ENCODE data around the gene MAT2A. TPM values are rescaled to one million over a fixed set of nuclear protein-coding genes. Genes with fewer than 3 reads are reported as not detected.

The MAT2A gene
- total RNA-seq, 1 experiment from 2014 or later: 309 TPM

DNA sequence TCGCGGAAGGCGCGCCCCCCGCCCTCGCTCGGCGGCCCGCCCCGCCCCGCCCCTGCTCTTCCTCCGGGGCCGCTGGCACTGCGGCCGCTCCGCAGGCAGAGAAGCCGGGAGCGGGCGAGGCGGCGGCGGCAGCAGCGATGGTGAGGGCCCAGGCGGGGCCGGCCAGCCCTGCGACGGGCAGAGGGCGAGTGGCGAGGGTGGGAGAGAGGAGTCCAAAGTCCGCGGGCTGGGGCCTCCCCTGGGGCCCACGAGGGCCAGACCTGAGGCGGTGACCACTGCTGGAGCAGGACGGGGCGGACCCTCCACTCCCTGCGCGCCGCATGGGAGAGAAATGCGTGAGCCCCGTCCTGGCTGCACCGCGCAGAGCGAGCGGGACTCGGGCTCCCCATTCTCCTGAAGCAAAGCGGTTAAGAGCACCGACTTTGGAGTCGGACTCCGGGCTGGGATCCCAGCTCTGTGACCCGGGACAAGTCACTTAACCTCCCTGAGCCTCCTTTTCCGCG lies 45.4 kb downstream of the MAT2A start, which contains the start of gene VAMP5:
Gene VAMP5 (plus strand): TSS at position 78 of the 503 bp plus-strand sequence. CDS start 60 bp downstream, at position 138.
- no peaks in the 10 kb centered on the region for H3K9me2 ChIP-seq (replicated peaks; ENCODE audit: low read length)
- no peak within 1 kb of the TSS for H3K4me3 ChIP-seq (ENCODE audit: low read length)
- peak within 1 kb of the TSS; percentile 43 for H3K4me2 ChIP-seq (ENCODE audit: low read length)
- no peak within 1 kb of the TSS for H2AFZ ChIP-seq (ENCODE audit: low read length)
- H3F3A ChIP-seq (ENCODE audit: low read length, unreplicated experiment): no peaks in the 10 kb centered on the region
- TF ChIP-seq, protein P1, sequence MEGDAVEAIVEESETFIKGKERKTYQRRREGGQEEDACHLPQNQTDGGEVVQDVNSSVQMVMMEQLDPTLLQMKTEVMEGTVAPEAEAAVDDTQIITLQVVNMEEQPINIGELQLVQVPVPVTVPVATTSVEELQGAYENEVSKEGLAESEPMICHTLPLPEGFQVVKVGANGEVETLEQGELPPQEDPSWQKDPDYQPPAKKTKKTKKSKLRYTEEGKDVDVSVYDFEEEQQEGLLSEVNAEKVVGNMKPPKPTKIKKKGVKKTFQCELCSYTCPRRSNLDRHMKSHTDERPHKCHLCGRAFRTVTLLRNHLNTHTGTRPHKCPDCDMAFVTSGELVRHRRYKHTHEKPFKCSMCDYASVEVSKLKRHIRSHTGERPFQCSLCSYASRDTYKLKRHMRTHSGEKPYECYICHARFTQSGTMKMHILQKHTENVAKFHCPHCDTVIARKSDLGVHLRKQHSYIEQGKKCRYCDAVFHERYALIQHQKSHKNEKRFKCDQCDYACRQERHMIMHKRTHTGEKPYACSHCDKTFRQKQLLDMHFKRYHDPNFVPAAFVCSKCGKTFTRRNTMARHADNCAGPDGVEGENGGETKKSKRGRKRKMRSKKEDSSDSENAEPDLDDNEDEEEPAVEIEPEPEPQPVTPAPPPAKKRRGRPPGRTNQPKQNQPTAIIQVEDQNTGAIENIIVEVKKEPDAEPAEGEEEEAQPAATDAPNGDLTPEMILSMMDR (conservative IDR thresholded peaks at IDR 0.05; ENCODE audit: low read depth, low read length): no peak
- CTCF ChIA-PET: no interaction called here
- H3K4me1 ChIP-seq (ENCODE audit: insufficient read depth, low read length): peaks cover 17% of the 10 kb centered on the region
- no peaks in the 10 kb centered on the region for H4K20me1 ChIP-seq (ENCODE audit: low read length)
- ATAC-seq (no peak), DNase-seq (no peak)
- no peaks in the 10 kb centered on the region for H3K9me3 ChIP-seq (ENCODE audit: low read length)
- H3K9ac ChIP-seq (ENCODE audit: low read length): no peak within 1 kb of the TSS
- H3K36me3 ChIP-seq (ENCODE audit: low read depth, low read length): no peaks in the 10 kb centered on the region
- POLR2A ChIA-PET (ENCODE audit: unreplicated experiment): interaction anchor here (0.6 kb wide), 1 partner anchor 85 kb away, joined by 3 read pairs; no protein-coding TSS in a partner anchor
- H3K27me3 ChIP-seq (ENCODE audit: low read length): no peaks in the 10 kb centered on the region
- H3K79me2 ChIP-seq (ENCODE audit: low read length): peaks cover 4% of the 10 kb centered on the region; the same call in 1 of the 2 replicates
- BruUV-seq (replicated peaks): no TSS peak
- H3K27ac ChIP-seq (ENCODE audit: low read length): peak within 1 kb of the TSS; percentile 42
- intact Hi-C loops (cut with micrococcal nuclease): loop anchor here (2.0 kb wide), 1 partner anchor 18 kb away; the partner anchor contains the start of gene TMEM150A

GRCh38 chr2:85584857-85585780 lies 46.2 kb downstream of the MAT2A start:
- intact Hi-C loops (cut with micrococcal nuclease): loop anchor here (2.0 kb wide), 1 partner anchor 18 kb away; the partner anchor contains the start of gene TMEM150A
- peak overlapping the region; percentile 42 for H3K27ac ChIP-seq (ENCODE audit: low read length)
- no peaks in the 10 kb centered on the region for H4K20me1 ChIP-seq (ENCODE audit: low read length)
- no peaks in the 10 kb centered on the region for H3K9me2 ChIP-seq (replicated peaks; ENCODE audit: low read length)
- no peaks in the 10 kb centered on the region for H3K27me3 ChIP-seq (ENCODE audit: low read length)
- no peak overlapping the region for H3K9ac ChIP-seq (ENCODE audit: low read length)
- POLR2A ChIA-PET (ENCODE audit: unreplicated experiment): interaction anchor here (0.6 kb wide), 1 partner anchor 84 kb away, joined by 3 read pairs; no protein-coding TSS in a partner anchor
- peak; percentile 95 for ATAC-seq
- H3K79me2 ChIP-seq (ENCODE audit: low read length): no peaks in the 10 kb centered on the region
- no peak overlapping the region for H3K4me3 ChIP-seq (ENCODE audit: low read length)
- H3K4me1 ChIP-seq (ENCODE audit: insufficient read depth, low read length): peaks cover 17% of the 10 kb centered on the region
- no peaks in the 10 kb centered on the region for H3K36me3 ChIP-seq (ENCODE audit: low read depth, low read length)
- CTCF ChIA-PET: no interaction called here
- TF ChIP-seq, protein P1 (conservative IDR thresholded peaks at IDR 0.05; ENCODE audit: low read depth, low read length): no peak
- TF ChIP-seq EZH2phosphoT487 (IDR thresholded peaks at IDR 0.05; ENCODE audit: borderline replicate concordance, low read length) (no peak), EZH2 (IDR thresholded peaks at IDR 0.05; ENCODE audit: low read length, unreplicated experiment) (no peak)
- no peak overlapping the region for H2AFZ ChIP-seq (ENCODE audit: low read length)
- no peaks in the 10 kb centered on the region for H3F3A ChIP-seq (ENCODE audit: low read length, unreplicated experiment)
- H3K4me2 ChIP-seq (ENCODE audit: low read length): peak overlapping the region; percentile 43
- DNase-seq: peak; percentile 84
- BruUV-seq (replicated peaks): no TSS peak
- H3K9me3 ChIP-seq (ENCODE audit: low read length): no peaks in the 10 kb centered on the region

Measured in PC-3 (cell line).